GM12878 (cell line): ENCODE results near the gene RARS2. TPM values are rescaled to one million over a fixed set of nuclear protein-coding genes. Genes with fewer than 3 reads are reported as not detected.

ENCODE experiments used
- ATF7 ChIP-seq: fragments of 450-650 bp; IDR thresholded peaks from 2 replicates; pipeline ENCODE4 v1.6.1; 2016; ENCODE audit warnings: low read depth, mild to moderate bottlenecking
- BACH1 ChIP-seq: fragments of 450-650 bp; IDR thresholded peaks from 2 replicates; pipeline ENCODE4 v1.6.1; 2017; ENCODE audit warnings: mild to moderate bottlenecking, borderline replicate concordance
- CHD4 ChIP-seq: fragments of 200-600 bp; sonication (generic); IDR thresholded peaks from 2 replicates; pipeline ENCODE4 v1.6.1; 2016; ENCODE audit warnings: mild to moderate bottlenecking
- HDAC2 ChIP-seq: fragments of 200-600 bp; sonication (generic); IDR thresholded peaks from 2 replicates; pipeline ENCODE4 v1.6.1; 2017
- NBN ChIP-seq: fragments of 450-650 bp; IDR thresholded peaks from 2 replicates; pipeline ENCODE4 v1.6.1; 2016
- RCOR1 ChIP-seq: conservative IDR thresholded peaks from 2 replicates; pipeline ENCODE4 v1.6.1; 2012; ENCODE audit warnings: low read depth, low read length, improper control_type of control experiment
- SIX5 ChIP-seq: IDR thresholded peaks from 2 replicates; pipeline ENCODE4 v1.6.1; 2011; ENCODE audit warnings: mild to moderate bottlenecking, low read depth, low read length, moderate library complexity; ENCODE audit not compliant: severe bottlenecking
- SMAD1 ChIP-seq: fragments of 450-650 bp; IDR thresholded peaks from 2 replicates; pipeline ENCODE4 v1.6.1; 2018; ENCODE audit warnings: mild to moderate bottlenecking, low read depth; ENCODE audit not compliant: partially characterized antibody
- SMAD5 ChIP-seq: IDR thresholded peaks from 2 replicates; pipeline ENCODE4 v1.6.1; 2016; ENCODE audit warnings: antibody characterized with exemption, low read depth
- SREBF1 ChIP-seq: IDR thresholded peaks from 2 replicates; pipeline ENCODE4 v1.6.1; 2012; ENCODE audit warnings: mild to moderate bottlenecking, low read length
- SREBF2 ChIP-seq: IDR thresholded peaks from 2 replicates; pipeline ENCODE4 v1.6.1; 2012; ENCODE audit warnings: mild to moderate bottlenecking, low read length
- YBX1 ChIP-seq: fragments of 450-650 bp; IDR thresholded peaks from 2 replicates; pipeline ENCODE4 v1.6.1; 2016; ENCODE audit warnings: antibody characterized with exemption
- YY1 ChIP-seq: IDR thresholded peaks from 2 replicates; pipeline ENCODE4 v1.6.1; 2011; ENCODE audit warnings: low read depth, mild to moderate bottlenecking, low read length
- polyA plus RNA-seq, 11 experiments: library from polyadenylated mRNA; depleted of rRNA in 4 of 11; unstranded in 6 of 11; stranded (reverse) in 5 of 11; fragments of >200 nt; fragmentation: Nextera tagmentation in 4 of 11; fragmentation: Illumina TruSeq in 1 of 11; extraction: Ambion mirVana in 4 of 11; extraction: Trizol in 1 of 11; gene quantifications; 1 replicate in 1 of 11; 2 replicates in 10 of 11; pipeline versions ENCODE4 v1.2.1 to v1.2.3, GENCODE V29; 2011 to 2016; ENCODE audit warnings: inconsistent platforms in 2 of 11, missing spikeins in 2 of 11, low read depth in 1 of 11
- total RNA-seq, 4 experiments: library from RNA; depleted of rRNA in 3 of 4; stranded (reverse); fragments of >200 nt in 3 of 4; fragmentation: Illumina TruSeq in 1 of 4; extraction: Trizol in 1 of 4; gene quantifications; 2 replicates each; pipeline versions ENCODE4 v1.2.1 to v1.2.3, GENCODE V29; 2013 to 2021
- TF ChIP-seq, protein P1 (sequence below): fragments of 150-350 bp; IDR thresholded peaks from 2 replicates; pipeline ENCODE4 v1.6.1; 2016; ENCODE audit warnings: low read depth, low read length
- TF ChIP-seq, protein P2 (sequence below): fragments of 450-650 bp; IDR thresholded peaks from 2 replicates; pipeline ENCODE4 v1.6.1; 2016; ENCODE audit warnings: mild to moderate bottlenecking, moderate library complexity, borderline replicate concordance
- TF ChIP-seq, protein P3 (sequence below): fragments of 450-650 bp; formaldehyde crosslinking; IDR thresholded peaks from 2 replicates; pipeline ENCODE4 v1.5.0; 2022; ENCODE audit warnings: mild to moderate bottlenecking, missing genetic modification characterization

Gene RARS2
- total and polyA plus RNA-seq, 10 of the 15 experiments (the other 5 are each of a cell fraction or from before 2014, with no cell fraction given): 18.3 to 54.2 (median 36.8) TPM

- TF ChIP-seq, protein P1, sequence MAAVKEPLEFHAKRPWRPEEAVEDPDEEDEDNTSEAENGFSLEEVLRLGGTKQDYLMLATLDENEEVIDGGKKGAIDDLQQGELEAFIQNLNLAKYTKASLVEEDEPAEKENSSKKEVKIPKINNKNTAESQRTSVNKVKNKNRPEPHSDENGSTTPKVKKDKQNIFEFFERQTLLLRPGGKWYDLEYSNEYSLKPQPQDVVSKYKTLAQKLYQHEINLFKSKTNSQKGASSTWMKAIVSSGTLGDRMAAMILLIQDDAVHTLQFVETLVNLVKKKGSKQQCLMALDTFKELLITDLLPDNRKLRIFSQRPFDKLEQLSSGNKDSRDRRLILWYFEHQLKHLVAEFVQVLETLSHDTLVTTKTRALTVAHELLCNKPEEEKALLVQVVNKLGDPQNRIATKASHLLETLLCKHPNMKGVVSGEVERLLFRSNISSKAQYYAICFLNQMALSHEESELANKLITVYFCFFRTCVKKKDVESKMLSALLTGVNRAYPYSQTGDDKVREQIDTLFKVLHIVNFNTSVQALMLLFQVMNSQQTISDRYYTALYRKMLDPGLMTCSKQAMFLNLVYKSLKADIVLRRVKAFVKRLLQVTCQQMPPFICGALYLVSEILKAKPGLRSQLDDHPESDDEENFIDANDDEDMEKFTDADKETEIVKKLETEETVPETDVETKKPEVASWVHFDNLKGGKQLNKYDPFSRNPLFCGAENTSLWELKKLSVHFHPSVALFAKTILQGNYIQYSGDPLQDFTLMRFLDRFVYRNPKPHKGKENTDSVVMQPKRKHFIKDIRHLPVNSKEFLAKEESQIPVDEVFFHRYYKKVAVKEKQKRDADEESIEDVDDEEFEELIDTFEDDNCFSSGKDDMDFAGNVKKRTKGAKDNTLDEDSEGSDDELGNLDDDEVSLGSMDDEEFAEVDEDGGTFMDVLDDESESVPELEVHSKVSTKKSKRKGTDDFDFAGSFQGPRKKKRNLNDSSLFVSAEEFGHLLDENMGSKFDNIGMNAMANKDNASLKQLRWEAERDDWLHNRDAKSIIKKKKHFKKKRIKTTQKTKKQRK: no peak
- TF ChIP-seq YBX1 (no peak), SIX5 (peak; percentile 65), ATF7 (peak; percentile 50; the same call in 1 of the 2 replicates), SMAD1 (no peak), HDAC2 (no peak), CHD4 (no peak), NBN (peak; percentile 71), RCOR1 (no peak), BACH1 (peak; percentile 71; the same call in 1 of the 2 replicates), YY1 (peak; percentile 91), SREBF2 (no peak), SREBF1 (no peak), SMAD5 (no peak)
- TF ChIP-seq, protein P2, sequence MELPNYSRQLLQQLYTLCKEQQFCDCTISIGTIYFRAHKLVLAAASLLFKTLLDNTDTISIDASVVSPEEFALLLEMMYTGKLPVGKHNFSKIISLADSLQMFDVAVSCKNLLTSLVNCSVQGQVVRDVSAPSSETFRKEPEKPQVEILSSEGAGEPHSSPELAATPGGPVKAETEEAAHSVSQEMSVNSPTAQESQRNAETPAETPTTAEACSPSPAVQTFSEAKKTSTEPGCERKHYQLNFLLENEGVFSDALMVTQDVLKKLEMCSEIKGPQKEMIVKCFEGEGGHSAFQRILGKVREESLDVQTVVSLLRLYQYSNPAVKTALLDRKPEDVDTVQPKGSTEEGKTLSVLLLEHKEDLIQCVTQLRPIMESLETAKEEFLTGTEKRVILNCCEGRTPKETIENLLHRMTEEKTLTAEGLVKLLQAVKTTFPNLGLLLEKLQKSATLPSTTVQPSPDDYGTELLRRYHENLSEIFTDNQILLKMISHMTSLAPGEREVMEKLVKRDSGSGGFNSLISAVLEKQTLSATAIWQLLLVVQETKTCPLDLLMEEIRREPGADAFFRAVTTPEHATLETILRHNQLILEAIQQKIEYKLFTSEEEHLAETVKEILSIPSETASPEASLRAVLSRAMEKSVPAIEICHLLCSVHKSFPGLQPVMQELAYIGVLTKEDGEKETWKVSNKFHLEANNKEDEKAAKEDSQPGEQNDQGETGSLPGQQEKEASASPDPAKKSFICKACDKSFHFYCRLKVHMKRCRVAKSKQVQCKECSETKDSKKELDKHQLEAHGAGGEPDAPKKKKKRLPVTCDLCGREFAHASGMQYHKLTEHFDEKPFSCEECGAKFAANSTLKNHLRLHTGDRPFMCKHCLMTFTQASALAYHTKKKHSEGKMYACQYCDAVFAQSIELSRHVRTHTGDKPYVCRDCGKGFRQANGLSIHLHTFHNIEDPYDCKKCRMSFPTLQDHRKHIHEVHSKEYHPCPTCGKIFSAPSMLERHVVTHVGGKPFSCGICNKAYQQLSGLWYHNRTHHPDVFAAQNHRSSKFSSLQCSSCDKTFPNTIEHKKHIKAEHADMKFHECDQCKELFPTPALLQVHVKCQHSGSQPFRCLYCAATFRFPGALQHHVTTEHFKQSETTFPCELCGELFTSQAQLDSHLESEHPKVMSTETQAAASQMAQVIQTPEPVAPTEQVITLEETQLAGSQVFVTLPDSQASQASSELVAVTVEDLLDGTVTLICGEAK: peak; percentile 86
- TF ChIP-seq, protein P3, sequence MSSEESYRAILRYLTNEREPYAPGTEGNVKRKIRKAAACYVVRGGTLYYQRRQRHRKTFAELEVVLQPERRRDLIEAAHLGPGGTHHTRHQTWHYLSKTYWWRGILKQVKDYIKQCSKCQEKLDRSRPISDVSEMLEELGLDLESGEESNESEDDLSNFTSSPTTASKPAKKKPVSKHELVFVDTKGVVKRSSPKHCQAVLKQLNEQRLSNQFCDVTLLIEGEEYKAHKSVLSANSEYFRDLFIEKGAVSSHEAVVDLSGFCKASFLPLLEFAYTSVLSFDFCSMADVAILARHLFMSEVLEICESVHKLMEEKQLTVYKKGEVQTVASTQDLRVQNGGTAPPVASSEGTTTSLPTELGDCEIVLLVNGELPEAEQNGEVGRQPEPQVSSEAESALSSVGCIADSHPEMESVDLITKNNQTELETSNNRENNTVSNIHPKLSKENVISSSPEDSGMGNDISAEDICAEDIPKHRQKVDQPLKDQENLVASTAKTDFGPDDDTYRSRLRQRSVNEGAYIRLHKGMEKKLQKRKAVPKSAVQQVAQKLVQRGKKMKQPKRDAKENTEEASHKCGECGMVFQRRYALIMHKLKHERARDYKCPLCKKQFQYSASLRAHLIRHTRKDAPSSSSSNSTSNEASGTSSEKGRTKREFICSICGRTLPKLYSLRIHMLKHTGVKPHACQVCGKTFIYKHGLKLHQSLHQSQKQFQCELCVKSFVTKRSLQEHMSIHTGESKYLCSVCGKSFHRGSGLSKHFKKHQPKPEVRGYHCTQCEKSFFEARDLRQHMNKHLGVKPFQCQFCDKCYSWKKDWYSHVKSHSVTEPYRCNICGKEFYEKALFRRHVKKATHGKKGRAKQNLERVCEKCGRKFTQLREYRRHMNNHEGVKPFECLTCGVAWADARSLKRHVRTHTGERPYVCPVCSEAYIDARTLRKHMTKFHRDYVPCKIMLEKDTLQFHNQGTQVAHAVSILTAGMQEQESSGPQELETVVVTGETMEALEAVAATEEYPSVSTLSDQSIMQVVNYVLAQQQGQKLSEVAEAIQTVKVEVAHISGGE: no peak
Measured at GRCh38 chr6:87472525-87473418, 117.0 kb downstream of the RARS2 start, which contains the start of gene SLC35A1 (continued).
